C4-2B (cell line): ENCODE measurements around the gene DPP7.

Experiments used
- H3K27ac ChIP-seq: fragments of 450-650 bp; 2 replicates; pipeline ENCODE4 v1.5.1; 2017
- ZFX ChIP-seq: fragments of 450-650 bp; IDR thresholded peaks from 2 replicates; pipeline ENCODE4 v1.6.1; 2017
- TF ChIP-seq, protein P1 (sequence below): fragments of 450-650 bp; conservative IDR thresholded peaks from 2 replicates; pipeline ENCODE4 v1.5.1; 2017; ENCODE audit warnings: mild to moderate bottlenecking

DPP7 gene

DNA sequence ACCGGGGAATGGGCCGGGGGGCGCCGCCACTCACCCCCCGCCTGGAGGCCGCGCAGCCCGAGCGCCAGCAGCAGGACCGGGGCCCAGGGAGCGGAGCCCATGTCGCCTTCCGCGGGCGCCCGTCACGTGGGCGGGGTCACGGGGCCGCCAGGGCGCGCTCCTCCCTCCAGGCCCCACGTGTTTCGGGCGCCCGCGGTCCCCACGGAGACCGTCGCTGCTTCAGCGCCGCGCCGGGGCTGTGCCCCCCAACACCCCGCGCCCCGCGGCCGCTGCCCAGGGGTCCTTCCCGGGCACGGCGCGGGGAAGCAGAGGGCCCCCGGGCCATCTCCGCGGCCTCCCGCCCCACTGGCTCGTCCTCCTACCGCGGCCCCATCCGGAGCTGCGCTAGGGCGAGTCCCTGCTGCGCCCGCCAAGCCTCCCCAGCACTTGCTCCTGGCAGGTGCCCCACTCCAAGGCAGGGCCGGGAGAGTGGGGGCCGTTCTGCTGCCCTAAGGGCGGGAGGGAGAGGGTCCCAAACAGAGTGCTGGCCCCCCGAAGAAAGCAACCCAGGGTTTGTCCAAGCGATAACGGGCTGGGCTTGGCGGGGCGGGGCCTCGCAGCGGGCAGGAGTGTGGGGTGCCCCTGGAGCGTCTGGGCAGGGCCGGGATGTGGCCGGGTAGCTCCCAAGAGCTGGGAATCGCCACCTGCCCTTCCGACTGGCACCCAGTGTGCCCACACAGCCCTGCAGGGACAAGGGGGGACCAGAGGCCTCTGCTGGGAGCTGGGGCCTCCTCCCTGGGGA, at the start of gene DPP7:
Gene DPP7, minus strand, starts transcription at position 121 of the 781 bp plus-strand sequence. Its CDS starts 20 bp downstream, at position 101.
- peak within 1 kb of the TSS; percentile 83 for H3K27ac ChIP-seq
- TF ChIP-seq, protein P1, sequence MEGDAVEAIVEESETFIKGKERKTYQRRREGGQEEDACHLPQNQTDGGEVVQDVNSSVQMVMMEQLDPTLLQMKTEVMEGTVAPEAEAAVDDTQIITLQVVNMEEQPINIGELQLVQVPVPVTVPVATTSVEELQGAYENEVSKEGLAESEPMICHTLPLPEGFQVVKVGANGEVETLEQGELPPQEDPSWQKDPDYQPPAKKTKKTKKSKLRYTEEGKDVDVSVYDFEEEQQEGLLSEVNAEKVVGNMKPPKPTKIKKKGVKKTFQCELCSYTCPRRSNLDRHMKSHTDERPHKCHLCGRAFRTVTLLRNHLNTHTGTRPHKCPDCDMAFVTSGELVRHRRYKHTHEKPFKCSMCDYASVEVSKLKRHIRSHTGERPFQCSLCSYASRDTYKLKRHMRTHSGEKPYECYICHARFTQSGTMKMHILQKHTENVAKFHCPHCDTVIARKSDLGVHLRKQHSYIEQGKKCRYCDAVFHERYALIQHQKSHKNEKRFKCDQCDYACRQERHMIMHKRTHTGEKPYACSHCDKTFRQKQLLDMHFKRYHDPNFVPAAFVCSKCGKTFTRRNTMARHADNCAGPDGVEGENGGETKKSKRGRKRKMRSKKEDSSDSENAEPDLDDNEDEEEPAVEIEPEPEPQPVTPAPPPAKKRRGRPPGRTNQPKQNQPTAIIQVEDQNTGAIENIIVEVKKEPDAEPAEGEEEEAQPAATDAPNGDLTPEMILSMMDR, result no peak
- TF ChIP-seq ZFX, result no peak; the same call in 1 of the 2 replicates

DNA sequence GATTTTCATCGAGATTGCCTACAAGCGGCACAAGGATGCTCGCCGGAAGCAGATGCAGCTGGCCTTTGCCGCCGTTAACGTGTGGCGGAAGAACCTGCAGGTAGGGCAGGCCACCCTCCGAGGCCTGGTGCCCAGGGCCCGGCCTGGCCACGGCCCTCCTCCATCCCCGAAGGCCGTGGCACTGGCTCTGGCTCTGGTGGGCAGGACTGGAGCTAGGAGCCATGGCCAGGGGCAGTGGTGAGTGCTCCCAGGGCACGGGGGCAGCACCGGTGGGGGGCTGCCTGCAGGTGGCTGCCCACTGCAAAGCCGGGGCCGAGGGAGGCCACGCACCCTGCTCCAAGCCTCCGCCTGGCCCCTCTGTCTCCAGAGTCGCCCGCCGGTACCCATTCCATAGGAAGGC, 49.3 kb upstream of the DPP7 start:
- TF ChIP-seq, protein P1, result no peak
- no peak for TF ChIP-seq ZFX
- no peak overlapping the region for H3K27ac ChIP-seq

DNA sequence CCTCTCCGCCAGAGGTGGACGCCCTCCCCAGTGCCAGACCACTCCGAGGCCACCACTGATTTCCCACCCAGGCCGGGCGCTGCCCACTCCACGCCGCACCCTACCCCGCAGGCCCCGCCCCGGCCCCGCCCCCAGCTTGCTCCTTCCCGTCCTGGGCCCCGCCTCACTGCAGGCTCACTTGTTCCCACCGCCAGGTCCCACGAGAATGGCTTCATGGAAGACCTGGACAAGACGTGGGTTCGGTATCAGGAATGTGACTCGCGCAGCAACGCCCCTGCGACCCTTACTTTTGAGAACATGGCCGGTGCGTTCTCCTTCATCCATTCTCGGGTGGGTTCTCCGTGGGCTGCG, 48.8 kb upstream of the DPP7 start:
- no peak overlapping the region for H3K27ac ChIP-seq
- TF ChIP-seq, protein P1, result no peak
- TF ChIP-seq ZFX, result no peak

DNA sequence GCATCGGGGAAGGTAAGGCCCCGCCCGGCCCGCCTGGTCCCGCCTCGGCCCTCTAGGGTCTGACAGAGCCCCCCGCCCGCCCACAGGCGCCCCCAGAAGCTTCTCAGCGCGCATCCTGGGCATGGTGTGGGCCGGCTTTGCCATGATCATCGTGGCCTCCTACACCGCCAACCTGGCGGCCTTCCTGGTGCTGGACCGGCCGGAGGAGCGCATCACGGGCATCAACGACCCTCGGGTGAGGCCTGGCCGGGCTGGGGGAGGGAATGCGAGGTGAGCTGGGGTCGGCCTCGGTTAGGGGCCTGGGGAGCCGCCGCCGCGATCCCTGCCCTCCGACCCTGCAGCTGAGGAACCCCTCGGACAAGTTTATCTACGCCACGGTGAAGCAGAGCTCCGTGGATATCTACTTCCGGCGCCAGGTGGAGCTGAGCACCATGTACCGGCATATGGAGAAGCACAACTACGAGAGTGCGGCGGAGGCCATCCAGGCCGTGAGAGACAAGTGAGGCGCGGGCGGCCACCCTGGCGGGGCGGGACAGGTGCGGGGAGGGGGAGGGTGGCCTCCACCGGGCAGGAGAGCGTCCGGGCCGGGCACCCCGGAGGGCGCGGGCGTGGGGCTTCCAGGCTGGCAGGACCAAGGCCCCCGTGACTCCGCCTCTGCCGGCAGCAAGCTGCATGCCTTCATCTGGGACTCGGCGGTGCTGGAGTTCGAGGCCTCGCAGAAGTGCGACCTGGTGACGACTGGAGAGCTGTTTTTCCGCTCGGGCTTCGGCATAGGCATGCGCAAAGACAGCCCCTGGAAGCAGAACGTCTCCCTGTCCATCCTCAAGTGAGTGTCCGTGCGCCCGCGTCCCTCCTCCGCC, 48.2 kb upstream of the DPP7 start:
- no peak overlapping the region for H3K27ac ChIP-seq
- TF ChIP-seq ZFX, result no peak
- TF ChIP-seq, protein P1, result no peak

DNA sequence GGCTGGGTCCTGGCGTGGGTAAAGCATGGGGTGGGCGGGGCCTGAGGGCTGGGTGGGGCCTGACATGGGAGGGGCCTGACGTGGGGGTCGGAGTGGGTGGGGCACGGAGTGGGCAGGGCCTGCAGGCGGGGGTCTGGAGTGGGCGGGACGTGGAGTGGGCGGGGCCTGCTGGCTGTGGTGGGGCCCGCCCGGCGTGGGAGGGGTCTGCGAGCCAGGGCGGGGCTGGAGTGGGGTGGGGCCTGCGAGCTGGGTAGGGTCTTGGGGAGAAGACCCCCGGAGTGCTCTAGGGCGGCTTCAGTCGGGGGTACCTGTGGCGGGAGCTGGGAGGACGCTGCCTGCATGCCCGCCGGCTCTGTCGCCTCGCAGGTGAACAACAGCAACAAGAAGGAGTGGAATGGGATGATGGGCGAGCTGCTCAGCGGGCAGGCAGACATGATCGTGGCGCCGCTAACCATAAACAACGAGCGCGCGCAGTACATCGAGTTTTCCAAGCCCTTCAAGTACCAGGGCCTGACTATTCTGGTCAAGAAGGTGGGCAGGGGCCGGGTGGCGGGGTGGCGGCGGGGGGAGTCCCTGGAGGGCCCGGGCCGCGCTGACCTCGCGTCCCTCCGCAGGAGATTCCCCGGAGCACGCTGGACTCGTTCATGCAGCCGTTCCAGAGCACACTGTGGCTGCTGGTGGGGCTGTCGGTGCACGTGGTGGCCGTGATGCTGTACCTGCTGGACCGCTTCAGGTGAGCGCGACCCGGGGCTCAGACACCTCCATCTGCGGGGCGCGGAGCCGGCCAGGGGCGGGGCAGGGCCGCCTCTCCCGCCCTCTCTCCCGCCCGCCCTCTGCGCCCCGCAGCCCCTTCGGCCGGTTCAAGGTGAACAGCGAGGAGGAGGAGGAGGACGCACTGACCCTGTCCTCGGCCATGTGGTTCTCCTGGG, 47.3 kb upstream of the DPP7 start:
- TF ChIP-seq, protein P1, result no peak
- no peak for TF ChIP-seq ZFX
- H3K27ac ChIP-seq, result no peak overlapping the region

DNA sequence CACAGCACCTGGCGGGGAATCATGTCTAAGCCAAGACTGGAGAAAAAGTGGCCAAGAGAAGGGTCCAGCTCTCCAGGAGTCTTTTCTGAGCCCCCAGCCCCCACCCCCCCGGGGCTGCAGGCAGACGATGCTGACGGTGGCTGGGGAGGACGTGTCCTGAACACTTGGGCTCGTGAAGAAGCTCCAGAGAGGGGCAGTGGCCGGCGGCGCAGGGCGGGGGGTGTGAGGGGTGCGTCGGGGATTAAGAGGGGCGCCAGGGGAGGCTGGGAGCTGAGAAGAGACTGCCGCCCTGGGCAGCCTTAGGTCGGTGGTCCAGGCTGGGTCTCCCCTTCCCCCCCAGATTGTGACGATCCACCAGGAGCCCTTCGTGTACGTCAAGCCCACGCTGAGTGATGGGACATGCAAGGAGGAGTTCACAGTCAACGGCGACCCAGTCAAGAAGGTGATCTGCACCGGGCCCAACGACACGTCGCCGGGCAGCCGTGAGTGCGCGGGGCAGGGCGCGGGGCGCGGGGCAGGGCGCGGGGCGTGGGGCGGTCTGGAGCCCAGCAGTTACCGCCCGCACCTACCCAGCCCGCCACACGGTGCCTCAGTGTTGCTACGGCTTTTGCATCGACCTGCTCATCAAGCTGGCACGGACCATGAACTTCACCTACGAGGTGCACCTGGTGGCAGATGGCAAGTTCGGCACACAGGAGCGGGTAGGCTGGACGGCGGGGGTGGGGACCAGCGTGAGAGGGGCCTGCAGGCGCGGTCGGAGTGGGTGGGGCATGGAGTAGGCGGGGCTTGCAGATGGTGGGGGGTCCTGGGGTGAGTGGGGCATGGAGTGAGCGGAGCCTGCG, 46.4 kb upstream of the DPP7 start:
- TF ChIP-seq, protein P1, result no peak
- TF ChIP-seq ZFX, result no peak
- no peak overlapping the region for H3K27ac ChIP-seq
